ENCODE results near the gene RPS16. TPM values are rescaled to one million over a fixed set of nuclear protein-coding genes. Genes with fewer than 3 reads are reported as not detected.

RPS16 gene
- total RNA-seq, 1 donor from 2014 or later = 200 TPM

GRCh38 chr19:39449116-39449797 lies 13.5 kb upstream of the RPS16 start:
- DNase-seq (ENCODE audit: low read depth in 2 of 2) = no peak

- DNase-seq (ENCODE audit: low read depth in 2 of 2) = peak in 1 of 2 donors; percentile 23
Measured at GRCh38 chr19:39448271-39448670, 12.5 kb upstream of the RPS16 start.

DNA sequence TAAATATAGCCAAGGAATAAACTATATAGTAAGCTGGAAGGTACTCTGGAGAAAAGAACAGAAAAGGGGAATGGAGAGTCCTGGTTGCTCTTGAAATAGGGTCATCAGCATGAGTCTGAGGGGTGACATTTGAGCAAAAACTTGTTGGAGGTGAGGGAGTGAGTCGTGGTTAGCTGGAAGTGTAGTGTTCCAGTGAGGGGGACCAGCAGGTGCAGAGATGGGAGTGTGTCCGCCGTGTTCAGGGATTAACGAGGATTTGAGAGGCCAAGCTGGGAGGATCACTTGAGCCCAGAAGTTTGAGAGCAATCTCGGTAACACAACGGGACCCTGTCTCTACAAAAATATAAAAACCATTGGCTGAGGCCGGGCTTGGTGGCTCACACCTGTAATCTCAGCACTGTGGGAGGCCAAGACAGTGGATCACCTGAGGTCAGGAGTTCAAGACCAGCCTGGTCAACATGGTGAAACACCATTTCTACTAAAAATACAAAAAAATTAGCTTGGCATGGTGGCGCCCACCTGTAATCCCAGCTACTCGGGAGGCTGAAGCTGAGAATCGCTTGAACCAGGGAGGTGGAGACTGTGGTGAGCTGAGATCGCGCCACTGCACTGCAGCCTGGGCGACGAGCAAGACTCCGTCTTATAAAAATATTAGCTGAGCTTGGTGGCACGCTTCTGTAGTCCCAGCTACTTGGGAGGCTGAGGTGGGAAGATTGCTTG lies 10.8 kb upstream of the RPS16 start:
- no peak for DNase-seq (ENCODE audit: low read depth in 2 of 2)

DNA sequence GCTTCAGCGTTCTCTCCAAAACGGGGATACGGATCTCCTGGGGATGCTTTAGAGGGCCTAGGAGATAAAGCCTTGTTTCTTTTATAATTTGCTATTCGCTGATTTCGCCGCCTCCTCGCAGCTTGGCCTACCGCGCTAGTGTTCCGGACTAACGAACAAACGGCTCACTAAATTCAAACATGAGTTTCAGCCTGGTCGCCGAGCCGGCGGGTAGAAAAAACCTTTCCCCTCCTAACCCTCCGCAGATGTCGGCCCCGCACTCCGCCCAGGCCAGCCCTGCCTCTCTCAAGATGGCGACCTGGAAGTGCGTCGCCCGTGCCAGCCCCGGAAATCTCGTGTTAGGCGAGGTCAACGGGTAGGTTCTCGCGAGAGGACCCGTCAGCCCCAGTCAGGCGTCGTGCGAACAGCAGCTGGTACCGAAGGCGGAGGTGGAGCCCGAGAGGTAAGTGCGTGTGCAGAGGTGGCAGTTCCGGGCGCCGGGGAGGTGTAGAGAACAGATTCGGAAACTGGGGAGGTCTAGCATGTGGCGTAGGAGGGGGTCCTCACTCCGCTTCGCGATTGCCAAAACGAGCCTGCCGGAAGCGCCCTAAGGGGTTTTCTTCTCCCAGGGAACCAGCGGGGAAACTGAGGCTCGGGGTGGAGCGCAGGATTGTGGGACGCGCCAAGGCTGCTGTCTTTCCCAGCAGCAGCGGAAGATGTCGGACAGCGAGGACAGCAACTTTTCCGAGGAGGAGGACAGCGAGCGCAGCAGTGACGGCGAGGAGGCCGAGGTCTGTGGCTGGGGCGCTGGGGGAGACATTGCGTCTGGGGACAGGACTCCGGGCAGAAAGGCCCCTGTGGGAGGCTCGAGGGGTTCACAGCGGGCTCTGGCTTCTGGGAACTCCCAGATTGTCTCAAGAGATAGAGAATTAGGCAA lies 9.7 kb upstream of the RPS16 start, which contains the start of gene SUPT5H:
Gene SUPT5H (plus strand): TSS at position 387 of the 916 bp plus-strand sequence. CDS start 309 bp downstream, at position 696.
- DNase-seq (ENCODE audit: low read depth in 2 of 2) = peak; percentile 98 to 99

DNA sequence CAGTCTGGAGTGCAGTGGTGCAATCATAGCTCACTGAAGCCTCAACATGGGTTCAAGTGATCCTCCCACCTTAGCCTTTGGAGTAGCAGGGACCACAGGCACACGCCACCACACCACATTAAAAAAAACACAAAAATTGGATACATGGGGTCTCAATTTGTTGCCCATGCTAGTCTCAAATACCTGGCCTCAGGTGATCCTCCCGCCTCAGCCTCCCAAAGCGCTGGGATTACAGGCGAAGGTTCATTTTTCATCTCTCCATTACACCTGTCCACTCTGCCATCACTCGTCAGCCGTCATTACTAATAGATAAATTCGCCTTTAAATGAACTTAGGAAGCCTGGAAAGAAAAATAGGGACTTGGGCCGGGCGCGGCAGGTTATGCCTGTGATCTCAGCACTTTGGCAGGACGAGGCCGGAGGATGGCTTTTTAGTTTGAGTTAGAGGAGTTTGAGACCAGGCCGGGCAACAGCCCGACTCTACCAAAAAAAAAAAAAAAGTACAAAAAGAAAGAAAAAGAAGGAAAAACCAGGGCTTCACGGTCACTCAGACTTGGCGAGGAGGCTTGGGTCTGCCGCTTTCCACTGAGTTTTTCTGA lies 8.9 kb upstream of the RPS16 start:
- peak; percentile 35 to 40 for DNase-seq (ENCODE audit: low read depth in 2 of 2)

DNA sequence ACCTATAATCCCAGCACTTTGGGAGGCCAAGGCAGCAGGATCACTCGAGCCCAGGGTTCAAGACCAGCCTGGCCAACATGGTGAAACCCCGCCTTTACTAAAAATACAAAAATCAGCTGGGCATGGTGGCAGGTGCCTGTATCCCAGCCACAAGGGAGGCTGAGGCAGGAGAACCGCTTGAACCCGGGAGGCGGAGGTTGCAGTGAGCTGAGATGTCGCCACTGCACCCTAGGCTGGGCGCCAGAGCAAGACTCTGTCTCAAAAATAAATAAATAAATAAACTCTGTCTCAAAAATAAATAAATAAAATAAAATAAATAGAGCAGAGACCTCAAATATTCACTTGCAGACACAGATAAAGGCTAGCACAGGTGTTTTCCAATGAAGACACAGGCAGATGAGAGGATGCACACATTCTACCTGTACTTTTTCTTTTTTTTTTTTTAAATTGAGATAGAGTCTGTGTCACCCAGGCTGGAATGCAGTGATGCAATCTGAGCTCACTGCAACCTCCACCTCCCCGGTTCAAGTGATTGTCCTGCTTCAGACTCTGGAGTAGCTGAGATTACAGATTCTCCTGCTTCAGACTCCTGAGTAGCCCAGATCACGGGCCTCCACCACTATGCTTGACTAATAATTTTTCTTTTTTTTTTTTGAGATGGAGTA lies 2.7 kb upstream of the RPS16 start:
- DNase-seq (ENCODE audit: low read depth in 2 of 2) = no peak

- no peak for DNase-seq (ENCODE audit: low read depth in 2 of 2)
Measured at GRCh38 chr19:39436350-39436716, 584 bp upstream of the RPS16 start.

DNA sequence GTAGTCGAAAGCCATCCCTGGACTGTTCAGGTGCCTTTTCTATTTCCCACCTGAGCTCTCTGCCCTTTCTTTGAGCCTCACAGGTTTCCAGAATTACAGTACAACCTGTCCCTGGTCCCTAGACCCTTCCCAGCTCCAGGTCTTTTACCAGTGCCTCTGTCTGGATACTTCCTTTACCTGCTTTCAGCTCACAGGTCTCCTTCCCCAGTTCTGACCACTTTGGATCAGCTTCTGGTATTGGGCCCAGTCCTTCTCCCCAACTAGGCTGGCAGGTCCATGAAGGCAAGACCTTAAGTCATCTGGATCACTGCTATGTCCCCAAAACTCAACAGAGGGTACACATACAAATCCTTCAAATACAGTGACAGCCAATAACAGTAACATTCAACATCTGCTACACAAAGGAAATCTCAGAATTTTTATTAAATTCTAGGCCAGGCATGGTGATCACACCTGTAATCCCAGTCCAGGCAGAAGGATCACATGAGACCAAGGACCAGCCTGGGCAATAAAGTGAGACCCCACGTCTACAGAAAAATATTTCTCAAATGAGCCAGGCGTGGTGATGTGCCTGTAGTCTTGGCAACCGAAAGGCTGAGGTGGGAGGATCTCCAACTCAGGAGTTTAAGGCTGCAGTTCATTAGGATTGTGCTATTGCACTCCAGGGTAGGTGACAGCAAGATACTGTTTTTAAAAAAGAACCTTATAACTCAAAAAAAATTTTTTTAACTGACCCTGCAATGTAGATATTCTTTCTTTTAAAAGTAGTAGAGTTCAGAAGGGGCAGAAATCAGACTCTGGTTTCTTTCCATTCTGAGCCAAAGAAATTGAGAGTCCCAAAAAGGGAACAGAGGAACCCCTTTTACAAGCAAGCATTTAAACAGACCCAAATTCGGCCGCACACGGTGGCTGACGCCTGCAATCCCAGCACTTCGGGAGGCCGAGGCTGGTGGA lies 1.3 kb downstream of the RPS16 start:
- peak in 1 of 2 donors; percentile 30 for DNase-seq (ENCODE audit: low read depth in 2 of 2)

GRCh38 chr19:39433480-39434079 lies 2.2 kb downstream of the RPS16 start:
- DNase-seq (ENCODE audit: low read depth in 2 of 2) = no peak

DNA sequence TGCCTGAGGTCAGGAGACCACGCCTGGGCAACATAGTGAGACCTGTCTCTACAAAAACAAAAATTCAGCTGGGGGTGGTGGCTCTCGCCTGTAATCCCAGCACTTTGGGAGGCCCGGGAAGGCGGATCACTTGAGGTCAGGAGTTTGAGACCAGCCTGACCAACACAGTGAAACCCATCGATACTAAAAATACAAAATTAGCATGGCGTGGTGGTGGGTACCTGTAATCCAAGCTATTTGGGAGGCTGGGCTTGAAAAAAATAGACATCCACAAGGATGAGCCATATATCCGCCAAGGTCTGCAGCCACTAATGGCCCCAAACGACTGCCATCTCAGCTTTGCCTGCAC lies 3.1 kb downstream of the RPS16 start:
- no peak for DNase-seq (ENCODE audit: low read depth in 2 of 2)

GRCh38 chr19:39430675-39431593 lies 4.8 kb downstream of the RPS16 start:
- DNase-seq (ENCODE audit: low read depth in 2 of 2) = peak; percentile 98 to 100

DNA sequence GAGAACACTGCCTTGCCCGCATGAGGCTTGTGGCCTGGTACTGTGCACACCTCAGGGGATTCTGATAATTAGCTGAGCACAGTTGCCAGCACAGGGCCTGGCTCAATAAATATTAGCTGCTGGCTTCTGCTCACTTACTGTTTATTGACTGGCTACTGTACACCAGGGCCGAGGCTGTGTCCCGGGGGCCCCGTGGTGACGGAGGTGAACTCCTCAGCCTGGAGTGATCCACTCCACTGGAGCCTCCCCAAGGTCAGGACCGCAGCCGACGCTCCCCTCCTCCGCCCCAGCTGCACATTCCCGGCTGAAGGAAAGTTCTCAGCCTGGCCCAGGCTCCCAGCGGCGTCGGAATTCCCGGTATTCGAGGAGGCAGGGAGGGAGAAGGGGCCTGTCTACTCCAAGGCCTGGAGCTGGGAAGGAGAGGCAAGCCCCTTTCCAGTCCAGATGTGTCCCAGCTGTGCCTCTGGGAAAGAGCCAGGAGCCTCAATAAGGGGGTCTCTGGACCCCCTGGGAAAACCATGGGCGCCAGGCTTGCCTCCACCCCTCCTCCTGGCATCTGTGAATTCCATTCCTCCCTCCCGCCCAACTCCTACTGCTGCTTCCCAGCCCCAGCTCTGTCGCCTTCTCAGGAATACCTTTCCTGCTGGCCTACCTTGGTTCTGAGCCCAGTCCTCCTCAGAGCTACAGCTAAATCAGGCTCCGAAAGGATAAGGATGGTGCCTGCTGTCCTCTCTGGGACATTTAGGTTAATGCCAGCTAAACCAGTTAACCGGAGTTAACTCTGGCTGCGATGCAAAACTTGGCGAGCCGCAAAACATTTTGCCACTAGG lies 7.3 kb downstream of the RPS16 start:
- peak; percentile 51 to 92 for DNase-seq (ENCODE audit: low read depth in 2 of 2)

DNA sequence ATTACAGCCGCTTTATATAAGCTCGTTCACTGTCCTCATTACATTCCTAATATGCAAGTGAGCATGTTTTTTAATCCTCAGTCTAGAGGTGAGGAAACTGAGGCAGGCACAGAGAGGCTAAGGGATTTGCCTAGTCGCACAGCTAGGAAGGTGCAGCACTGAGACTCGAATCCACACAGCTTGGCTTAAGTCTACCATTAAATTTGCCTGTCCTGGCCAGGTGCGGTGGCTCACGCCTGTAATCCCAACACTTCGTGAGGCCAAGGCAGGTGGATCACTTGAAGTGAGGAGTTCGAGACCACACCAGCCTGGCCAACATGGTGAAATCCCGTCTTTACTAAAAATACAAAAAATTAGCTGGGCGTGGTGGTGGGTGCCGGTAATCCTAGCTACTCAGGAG lies 8.0 kb downstream of the RPS16 start:
- DNase-seq (ENCODE audit: low read depth in 2 of 2) = no peak

GRCh38 chr19:39426170-39426569 lies 9.6 kb downstream of the RPS16 start:
- DNase-seq (ENCODE audit: low read depth in 2 of 2) = no peak

- DNase-seq (ENCODE audit: low read depth in 2 of 2) = no peak
Measured at GRCh38 chr19:39425744-39426143, 10.0 kb downstream of the RPS16 start.

DNA sequence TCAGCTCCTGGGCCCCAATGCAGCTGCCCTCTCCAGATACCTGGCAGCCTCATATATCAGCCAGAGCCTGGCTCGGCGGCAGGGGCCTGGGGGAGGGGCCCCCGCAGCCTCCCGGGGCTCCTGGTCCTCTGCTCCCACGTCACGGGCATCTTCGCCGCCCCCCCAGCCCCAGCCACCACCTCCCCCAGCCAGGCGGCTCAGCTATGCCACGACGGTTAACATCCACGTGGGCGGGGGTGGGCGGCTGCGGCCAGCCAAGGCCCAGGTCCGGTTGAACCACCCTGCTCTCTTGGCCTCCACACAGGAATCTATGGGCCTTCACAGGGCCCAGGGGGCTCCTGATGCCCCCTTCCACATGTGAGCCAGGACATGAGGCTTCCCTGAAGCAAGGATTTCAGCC lies 10.8 kb downstream of the RPS16 start:
- no peak for DNase-seq (ENCODE audit: low read depth in 2 of 2)

DNA sequence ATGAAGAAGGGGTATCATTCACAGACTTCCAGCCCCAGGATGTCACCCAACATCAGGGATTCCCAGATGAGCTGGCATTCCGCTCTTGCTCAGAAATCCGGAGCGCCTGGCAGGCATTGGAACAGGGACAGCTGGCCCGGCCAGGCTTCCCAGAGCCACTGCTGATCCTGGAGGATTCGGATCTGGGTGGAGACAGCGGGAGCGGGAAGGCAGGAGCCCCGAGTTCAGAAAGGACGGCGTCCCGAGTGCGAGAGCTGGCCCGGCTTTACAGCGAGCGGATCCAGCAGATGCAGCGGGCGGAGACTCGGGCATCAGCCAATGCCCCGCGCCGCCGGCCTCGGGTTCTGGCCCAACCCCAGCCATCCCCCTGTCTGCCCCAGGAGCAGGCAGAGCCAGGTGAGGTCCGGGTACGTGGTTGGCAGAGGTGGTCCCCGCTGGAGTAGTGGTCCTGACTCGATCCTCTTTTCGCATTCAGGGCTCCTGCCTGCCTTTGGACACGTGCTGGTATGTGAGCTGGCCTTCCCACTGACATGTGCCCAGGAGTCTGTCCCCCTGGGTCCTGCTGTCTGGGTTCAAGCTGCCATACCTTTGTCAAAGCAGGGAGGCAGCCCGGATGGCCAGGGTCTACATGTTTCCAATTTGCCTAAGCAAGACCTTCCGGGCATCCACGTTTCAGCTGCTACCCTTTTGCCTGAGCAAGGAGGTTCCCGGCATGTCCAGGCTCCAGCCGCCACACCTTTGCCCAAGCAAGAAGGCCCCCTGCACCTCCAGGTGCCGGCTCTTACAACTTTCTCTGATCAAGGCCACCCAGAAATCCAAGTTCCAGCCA lies 12.3 kb downstream of the RPS16 start:
- DNase-seq (ENCODE audit: low read depth in 2 of 2) = no peak
